K562 (cell line): ENCODE measurements around the gene SLX4IP. TPM values are rescaled to one million over a fixed set of nuclear protein-coding genes. Genes with fewer than 3 reads are reported as not detected.

Source experiments
- ATAC-seq: fragments of 200-7000 bp; cut with Tn5 transposase; 3 replicates; pipeline ENCODE4 v1.9.1; 2020; ENCODE audit warnings: moderate library complexity
- BruUV-seq: library from RNA; stranded (reverse); fragments of 400-500 nt; replicated peaks from 2 replicates; lab custom pipeline; 2021; lab: Mats Ljungman, UMichigan
- CTCF ChIA-PET: fragments of 300-600 bp; formaldehyde crosslinking; extraction: SDS; loops from one replicate; lab custom pipeline; 2021; ENCODE audit warnings: low intra/inter-chr PET ratio; lab: Yijun Ruan, JAX
- POLR2A ChIA-PET: fragments of 300-600, 350-650 bp; sonication (Branson Sonifier 250); formaldehyde crosslinking; extraction: SDS; loops from one replicate; lab custom pipeline; 2021; ENCODE audit warnings: antibody characterized with exemption, inconsistent platforms; lab: Yijun Ruan, JAX
- DNase-seq, 4 experiments: peaks; one replicate each; pipeline versions ENCODE4 v3.0.0 to v3.0.0-alpha.2; 2011 to 2018; ENCODE audit warnings: low spot score in 3 of 4, mixed read lengths in 3 of 4; ENCODE audit errors: extremely low read depth in 1 of 4
- FAIRE-seq: peaks from 2 replicates; lab custom pipeline; 2011; peaks lifted over from hg19 to GRCh38; lab: Jason Lieb, UNC
- H2AFZ ChIP-seq: 2 replicates; pipeline ENCODE4 v1.6.0; 2011; ENCODE audit warnings: low read depth, low read length, control low read depth, inconsistent platforms
- H3K27ac ChIP-seq: fragments of 200-600 bp; 3 replicates; pipeline ENCODE4 v1.8.0; 2011; ENCODE audit warnings: low read depth, mild to moderate bottlenecking, control low read depth, inconsistent platforms, low read length, moderate library complexity, mixed read lengths; ENCODE audit errors: extremely low read depth
- H3K27me3 ChIP-seq, 2 experiments: fragments of 300-600 bp in 1 of 2; 2 replicates in 1 of 2; 3 replicates in 1 of 2; pipeline versions ENCODE4 v1.6.0 to v1.8.0; 2011; ENCODE audit warnings: inconsistent platforms in 2 of 2, low read length in 2 of 2, mild to moderate bottlenecking in 1 of 2, mixed read lengths in 1 of 2, moderate library complexity in 1 of 2; ENCODE audit not compliant: control insufficient read depth in 2 of 2, insufficient read depth in 2 of 2
- H3K36me3 ChIP-seq: fragments of 300-600 bp; 3 replicates; pipeline ENCODE4 v1.8.0; 2011; ENCODE audit warnings: mild to moderate bottlenecking, low read length, inconsistent platforms; ENCODE audit not compliant: control insufficient read depth, insufficient read depth
- H3K4me1 ChIP-seq, 2 experiments: fragments of 200-600 bp in 1 of 2; replicated peaks in 1 of 2; 2 replicates in 1 of 2; 3 replicates in 1 of 2; pipeline versions ENCODE4 v1.5.1 to v1.8.0; 2011; ENCODE audit warnings: inconsistent platforms in 2 of 2, low read length in 2 of 2, mild to moderate bottlenecking in 1 of 2, mixed read lengths in 1 of 2, moderate library complexity in 1 of 2; ENCODE audit not compliant: control insufficient read depth in 2 of 2, insufficient read depth in 2 of 2
- H3K4me2 ChIP-seq: 2 replicates; pipeline ENCODE4 v1.6.1; 2011; ENCODE audit warnings: low read length, control low read depth, inconsistent platforms, mixed read lengths; ENCODE audit not compliant: insufficient read depth
- H3K4me3 ChIP-seq: fragments of 200-600 bp; sonication (generic), shearing (Covaris generic); 2 replicates; pipeline ENCODE4 v1.5.1; 2016; ENCODE audit warnings: control low read depth, inconsistent platforms
- H3K79me2 ChIP-seq: fragments of 200-600 bp; 3 replicates; pipeline ENCODE4 v1.8.0; 2011; ENCODE audit warnings: low read length, inconsistent platforms; ENCODE audit not compliant: control insufficient read depth, insufficient read depth
- H3K9ac ChIP-seq, 2 experiments: 2 replicates each; pipeline versions ENCODE4 v1.6.0 to v1.6.1; 2011; ENCODE audit warnings: low read depth in 2 of 2, low read length in 2 of 2, control low read depth in 1 of 2, inconsistent platforms in 1 of 2, mild to moderate bottlenecking in 1 of 2, mixed read lengths in 1 of 2; ENCODE audit not compliant: insufficient read depth in 1 of 2
- H3K9me1 ChIP-seq: one replicate; pipeline ENCODE4 v1.6.0; 2011; ENCODE audit warnings: inconsistent platforms, mild to moderate bottlenecking, low read length, moderate library complexity; ENCODE audit not compliant: control insufficient read depth, insufficient read depth
- H3K9me3 ChIP-seq: replicated peaks from 2 replicates; pipeline ENCODE4 v1.5.1; 2011; ENCODE audit warnings: low read depth, low read length, inconsistent platforms; ENCODE audit not compliant: control insufficient read depth, insufficient read depth
- H4K20me1 ChIP-seq: replicated peaks from 2 replicates; pipeline ENCODE4 v1.6.1; 2011; ENCODE audit warnings: low read length, inconsistent platforms, mixed read lengths; ENCODE audit not compliant: control insufficient read depth, insufficient read depth
- ARID4B ChIP-seq: sonication (generic); formaldehyde crosslinking; IDR thresholded peaks from 2 replicates; pipeline ENCODE4 v1.8.0; 2022; ENCODE audit warnings: mild to moderate bottlenecking, missing genetic modification reagents
- ASH1L ChIP-seq: fragments of 450-650 bp; IDR thresholded peaks from 2 replicates; pipeline ENCODE4 v1.6.1; 2018; ENCODE audit warnings: borderline replicate concordance, mild to moderate bottlenecking, low read depth; ENCODE audit not compliant: partially characterized antibody
- BHLHE40 ChIP-seq: IDR thresholded peaks from 2 replicates; pipeline ENCODE4 v1.6.1; 2011; ENCODE audit warnings: low read length, improper control_type of control experiment
- CBX5 ChIP-seq: IDR thresholded peaks from 2 replicates; pipeline ENCODE4 v1.6.1; 2014; ENCODE audit warnings: low read depth, borderline replicate concordance
- MAFF ChIP-seq: IDR thresholded peaks from 2 replicates; pipeline ENCODE4 v1.6.1; 2012; ENCODE audit warnings: low read length, improper control_type of control experiment
- NBN ChIP-seq: fragments of 450-650 bp; IDR thresholded peaks from 2 replicates; pipeline ENCODE4 v1.6.1; 2016; ENCODE audit warnings: low read depth, mild to moderate bottlenecking
- NEUROD1 ChIP-seq: fragments of 150-350 bp; IDR thresholded peaks from 2 replicates; pipeline ENCODE4 v1.6.1; 2014; ENCODE audit warnings: borderline replicate concordance, low read length, low read depth; ENCODE audit not compliant: partially characterized antibody
- SETDB1 ChIP-seq: IDR thresholded peaks from one replicate; pipeline ENCODE4 v1.6.1; 2012; ENCODE audit warnings: low read length, control low read depth, inconsistent platforms
- TBP ChIP-seq: optimal IDR thresholded peaks from 2 replicates; pipeline ENCODE3; 2011; ENCODE audit warnings: low read depth, low read length, improper control_type of control experiment
- VEZF1 ChIP-seq: fragments of 200-800 bp; sonication (Bioruptor generic); IDR thresholded peaks from 2 replicates; pipeline ENCODE4 v1.6.1; 2017; ENCODE audit warnings: missing genetic modification characterization, missing compliant biosample characterization
- ZBTB33 ChIP-seq: sonication (generic); formaldehyde crosslinking; IDR thresholded peaks from 2 replicates; pipeline ENCODE4 v1.8.1; 2023; ENCODE audit warnings: mild to moderate bottlenecking, missing genetic modification reagents
- ZNF583 ChIP-seq: fragments of 250-450 bp; sonication (Bioruptor Pico); IDR thresholded peaks from 2 replicates; pipeline ENCODE4 v1.4.0; 2020
- WGBS: fragments of 100-300 bp; shearing (Covaris generic); methylation state at CpG from one replicate; pipeline ENCODE4 v1.1.6; 2016; ENCODE audit warnings: low coverage, mixed read lengths; ENCODE audit not compliant: insufficient coverage; ENCODE audit errors: missing lambda C conversion rate; 5-methylcytosine and 5-hydroxymethylcytosine counted together
- in situ Hi-C: fragments of 300-500 bp; cut with MboI; formaldehyde crosslinking; loops from 4 replicates; pipeline ENCODE4 v1.15.0; 2018; ENCODE audit warnings: inconsistent platforms, mixed read lengths
- intact Hi-C: fragments of 100-400 bp; cut with micrococcal nuclease; formaldehyde crosslinking; loops from 2 replicates; pipeline ENCODE4 v1.14.2; 2022
- polyA plus RNA-seq, 8 experiments: library from polyadenylated mRNA; depleted of rRNA in 4 of 8; stranded (reverse) in 5 of 8; unstranded in 3 of 8; fragments of >200 nt; fragmentation: Nextera tagmentation in 2 of 8; fragmentation: Illumina TruSeq in 1 of 8; extraction: Ambion mirVana in 2 of 8; extraction: Trizol in 1 of 8; gene quantifications; 2 replicates each; pipeline versions ENCODE4 v1.2.1 to v1.2.3, GENCODE V29; 2011 to 2014; ENCODE audit warnings: inconsistent platforms in 1 of 8, missing spikeins in 1 of 8
- total RNA-seq, 7 experiments: library from RNA; depleted of rRNA in 6 of 7; stranded (reverse); fragments of >200 nt in 6 of 7; fragmentation: Illumina TruSeq in 2 of 7; extraction: Trizol in 2 of 7; gene quantifications; 2 replicates each; pipeline versions ENCODE4 v1.2.1 to v1.2.3, GENCODE V29; 2011 to 2021; ENCODE audit warnings: low replicate concordance in 1 of 7

The SLX4IP gene
- total and polyA plus RNA-seq, 9 of the 15 experiments (the other 6 are each of a cell fraction or from before 2014, with no cell fraction given) = 1.5 to 5.9 (median 3.5) TPM

- ATAC-seq (peak; percentile 75), DNase-seq (peak; percentile 67 to 88 (median 74)), FAIRE-seq (no peak)
- H3K4me1 ChIP-seq = peaks cover 12 to 24% of the 10 kb centered on the region in 2 experiments; a peak in 4 of 5 replicates
- BruUV-seq = TSS peak; percentile 66
- H3K9me1 ChIP-seq = no peaks in the 10 kb centered on the region
- peak within 1 kb of the TSS; percentile 85 to 97 for H3K9ac ChIP-seq
- ChIA-PET CTCF (no interaction called here), POLR2A (interaction anchor here (0.7 to 1.8 kb wide), 7 partner anchors 8 to 211 kb away, joined by 3 to 5 read pairs (median 3); no protein-coding TSS in a partner anchor)
- H3K79me2 ChIP-seq = peaks cover 81% of the 10 kb centered on the region
- intact Hi-C loops (loop anchor here (5.0 kb wide), 1 partner anchor 58 kb away; no protein-coding TSS in a partner anchor), in situ Hi-C loops (no loop called here)
- H3K27ac ChIP-seq = peak within 1 kb of the TSS; percentile 88
- H3K36me3 ChIP-seq = peaks cover 8% of the 10 kb centered on the region; the same call in 2 of the 3 replicates
- no peaks in the 10 kb centered on the region for H3K27me3 ChIP-seq
- H4K20me1 ChIP-seq = no peaks in the 10 kb centered on the region
- H3K9me3 ChIP-seq = no peaks in the 10 kb centered on the region
- peak within 1 kb of the TSS; percentile 73 for H3K4me3 ChIP-seq
- peak within 1 kb of the TSS; percentile 83 for H2AFZ ChIP-seq
- peak within 1 kb of the TSS; percentile 95 for H3K4me2 ChIP-seq
- WGBS = under 1% methylated on average over 27 of the region's 73 CpGs
- TF ChIP-seq ASH1L = no peak
- no peak for TF ChIP-seq NBN
- peak; percentile 53; the same call in 1 of the 2 replicates for TF ChIP-seq BHLHE40
- peak; percentile 77 for TF ChIP-seq ARID4B (CRISPR knock-in tag)
- TF ChIP-seq SETDB1 = no peak
- TF ChIP-seq NEUROD1 = peak; percentile 96
- no peak for TF ChIP-seq ZNF583 (CRISPR knock-in tag)
- TF ChIP-seq ZBTB33 (CRISPR knock-in tag) = 0 out of 2 replicates have a peak, but pooled peaks have one; percentile 12
- peak; percentile 10 for TF ChIP-seq TBP
- TF ChIP-seq MAFF = no peak
- no peak for TF ChIP-seq CBX5
- TF ChIP-seq VEZF1 (CRISPR knock-in tag) = peak; percentile 51
These were observed 1.3 kb upstream of the SLX4IP start, which contains the start of gene MKKS for GRCh38 chr20:10433623-10434466. MKKS (minus strand) TSS chr20:10434222; CDS start chr20:10413514, 20,708 bp downstream.
